GM23338 (cell line): ENCODE results near the gene SLC24A1. TPM values are rescaled to one million over a fixed set of nuclear protein-coding genes. Genes with fewer than 3 reads are reported as not detected.

Experiments used
- ATAC-seq: fragments of 200-7000 bp; cut with Tn5 transposase; 3 replicates; pipeline ENCODE4 v1.9.1; 2020
- DNase-seq: peaks from one replicate; pipeline ENCODE4 v3.0.0-alpha.2; 2015; ENCODE audit warnings: low spot score
- H2AFZ ChIP-seq: fragments of 200-600 bp; sonication (generic); 2 replicates; pipeline ENCODE4 v1.8.0; 2016; ENCODE audit warnings: antibody characterized with exemption, mild to moderate bottlenecking, moderate library complexity
- H3F3A ChIP-seq: fragments of 200-600 bp; sonication (generic); replicated peaks from 2 replicates; pipeline ENCODE4 v1.8.0; 2017; ENCODE audit warnings: antibody characterized with exemption, mixed run types, low read depth
- H3K27ac ChIP-seq: fragments of 200-600 bp; sonication (generic); 2 replicates; pipeline ENCODE4 v1.6.1; 2016; ENCODE audit warnings: low read depth
- H3K27me3 ChIP-seq: fragments of 200-600 bp; sonication (generic); 2 replicates; pipeline ENCODE4 v1.8.0; 2016; ENCODE audit warnings: mild to moderate bottlenecking, mixed run types, moderate library complexity; ENCODE audit not compliant: insufficient read depth
- H3K36me3 ChIP-seq: fragments of 200-600 bp; sonication (generic); 2 replicates; pipeline ENCODE4 v1.8.0; 2016; ENCODE audit warnings: mild to moderate bottlenecking; ENCODE audit not compliant: insufficient read depth
- H3K4me1 ChIP-seq: fragments of 200-600 bp; sonication (generic); 2 replicates; pipeline ENCODE4 v1.8.0; 2016; ENCODE audit warnings: mild to moderate bottlenecking, moderate library complexity; ENCODE audit not compliant: insufficient read depth
- H3K4me2 ChIP-seq: fragments of 200-600 bp; sonication (generic); 2 replicates; pipeline ENCODE4 v1.7.1; 2017; ENCODE audit warnings: mixed run types
- H3K4me3 ChIP-seq: fragments of 200-600 bp; sonication (generic); 2 replicates; pipeline ENCODE4 v1.6.1; 2016; ENCODE audit warnings: mixed run types
- H3K79me2 ChIP-seq: fragments of 200-600 bp; sonication (generic); replicated peaks from 2 replicates; pipeline ENCODE4 v1.8.0; 2017; ENCODE audit warnings: mild to moderate bottlenecking; ENCODE audit not compliant: insufficient read depth
- H3K9me2 ChIP-seq: fragments of 200-600 bp; sonication (generic); 2 replicates; pipeline ENCODE4 v1.8.0; 2017; ENCODE audit not compliant: insufficient read depth
- H4K20me1 ChIP-seq: fragments of 200-600 bp; sonication (generic); replicated peaks from 2 replicates; pipeline ENCODE4 v1.8.0; 2017; ENCODE audit warnings: mild to moderate bottlenecking; ENCODE audit not compliant: insufficient read depth
- H3K27ac Mint-ChIP-seq: 2 replicates; pipeline ENCODE4 v1.8.0; 2020; ENCODE audit warnings: inconsistent platforms, mild to moderate bottlenecking, moderate library complexity, mixed read lengths
- H3K27me3 Mint-ChIP-seq: 3 replicates; pipeline ENCODE4 v1.8.0; 2022; ENCODE audit warnings: low read depth, mild to moderate bottlenecking, moderate library complexity, mixed read lengths, inconsistent platforms; ENCODE audit not compliant: insufficient read depth, poor library complexity
- H3K36me3 Mint-ChIP-seq: 3 replicates; pipeline ENCODE4 v1.8.0; 2021; ENCODE audit warnings: low read depth, mild to moderate bottlenecking, inconsistent platforms, moderate library complexity, mixed read lengths
- H3K4me1 Mint-ChIP-seq: 3 replicates; pipeline ENCODE4 v1.8.0; 2020; ENCODE audit warnings: mild to moderate bottlenecking, inconsistent platforms, mixed read lengths
- H3K4me3 Mint-ChIP-seq: 3 replicates; pipeline ENCODE4 v1.8.0; 2021; ENCODE audit warnings: moderate library complexity, mild to moderate bottlenecking, inconsistent platforms, mixed read lengths
- H3K9me3 Mint-ChIP-seq: 3 replicates; pipeline ENCODE4 v1.8.0; 2020; ENCODE audit warnings: moderate library complexity, mild to moderate bottlenecking, inconsistent platforms, mixed read lengths
- EZH2phosphoT487 ChIP-seq: fragments of 200-600 bp; sonication (generic); IDR thresholded peaks from one replicate; pipeline ENCODE4 v1.8.1; 2018; ENCODE audit warnings: antibody characterized with exemption; ENCODE audit not compliant: unreplicated experiment
- JUNB ChIP-seq: IDR thresholded peaks from one replicate; pipeline ENCODE4 v1.6.1; 2016; ENCODE audit warnings: antibody characterized with exemption; ENCODE audit not compliant: unreplicated experiment
- STAT1 ChIP-seq: IDR thresholded peaks from one replicate; pipeline ENCODE4 v1.6.1; 2016; ENCODE audit warnings: antibody characterized with exemption; ENCODE audit not compliant: unreplicated experiment
- polyA plus RNA-seq: library from polyadenylated mRNA; unstranded; fragments of >200 nt; fragmentation: Nextera tagmentation; extraction: Ambion mirVana; gene quantifications from 2 replicates; pipeline ENCODE4 v1.2.1, GENCODE V29; 2016
- total RNA-seq: library from RNA; depleted of rRNA; stranded (reverse); fragments of >200 nt; shearing (Covaris generic); gene quantifications from 2 replicates; pipeline ENCODE4 v1.2.3, GENCODE V29; 2014
- TF ChIP-seq, protein P1 (sequence below), 2 experiments: fragments of 200-600 bp in 1 of 2; sonication (generic) in 1 of 2; conservative IDR thresholded peaks; 2 replicates each; pipeline versions ENCODE4 v1.5.1 to v1.6.1; 2016 to 2017; ENCODE audit warnings: antibody characterized with exemption in 2 of 2, low read depth in 2 of 2, mild to moderate bottlenecking in 2 of 2, moderate library complexity in 1 of 2
- TF ChIP-seq, protein P2 (sequence below): IDR thresholded peaks from one replicate; pipeline ENCODE4 v1.6.1; 2018; ENCODE audit warnings: antibody characterized with exemption; ENCODE audit not compliant: unreplicated experiment

Gene SLC24A1
- total and polyA plus RNA-seq, 2 experiments from 2014 or later: 1.6 to 4.5 TPM

DNA sequence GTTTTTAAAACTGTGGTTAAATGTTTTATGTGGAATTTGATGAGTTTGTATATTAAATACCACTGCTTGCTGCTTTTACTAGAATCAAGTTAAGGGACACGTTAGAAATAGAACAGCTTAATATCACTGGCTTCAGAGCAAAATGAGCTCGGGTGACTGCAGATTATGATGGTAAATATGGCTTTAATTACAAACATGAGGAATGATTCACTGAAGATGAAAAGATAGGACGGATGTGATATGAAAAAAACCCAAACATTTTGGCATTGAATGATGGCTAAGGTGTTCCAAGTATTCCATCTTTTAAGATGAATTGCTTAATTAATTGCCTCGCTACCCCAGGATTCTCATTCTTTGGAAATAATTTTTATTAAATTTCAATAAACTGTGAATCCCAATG is 33.7 kb downstream of the SLC24A1 start:
- Mint-ChIP-seq H3K9me3 (no peaks in the 10 kb centered on the region), H3K4me3 (no peak overlapping the region), H3K36me3 (no peaks in the 10 kb centered on the region), H3K27ac (no peak overlapping the region), H3K4me1 (0 out of 3 replicates have a peak, but pooled peaks cover 4% of the 10 kb centered on the region), H3K27me3 (no peaks in the 10 kb centered on the region)
- Histone ChIP-seq H2AFZ (no peak overlapping the region), H3F3A (no peaks in the 10 kb centered on the region), H3K4me3 (no peak overlapping the region), H3K36me3 (no peaks in the 10 kb centered on the region), H3K27ac (no peak overlapping the region), H3K4me2 (no peak overlapping the region), H3K9me2 (no peaks in the 10 kb centered on the region), H3K79me2 (no peaks in the 10 kb centered on the region), H3K27me3 (no peaks in the 10 kb centered on the region), H3K4me1 (no peaks in the 10 kb centered on the region), H4K20me1 (no peaks in the 10 kb centered on the region)
- no peak for DNase-seq
- TF ChIP-seq EZH2phosphoT487: no peak
- TF ChIP-seq STAT1: no peak
- ATAC-seq: no peak

DNA sequence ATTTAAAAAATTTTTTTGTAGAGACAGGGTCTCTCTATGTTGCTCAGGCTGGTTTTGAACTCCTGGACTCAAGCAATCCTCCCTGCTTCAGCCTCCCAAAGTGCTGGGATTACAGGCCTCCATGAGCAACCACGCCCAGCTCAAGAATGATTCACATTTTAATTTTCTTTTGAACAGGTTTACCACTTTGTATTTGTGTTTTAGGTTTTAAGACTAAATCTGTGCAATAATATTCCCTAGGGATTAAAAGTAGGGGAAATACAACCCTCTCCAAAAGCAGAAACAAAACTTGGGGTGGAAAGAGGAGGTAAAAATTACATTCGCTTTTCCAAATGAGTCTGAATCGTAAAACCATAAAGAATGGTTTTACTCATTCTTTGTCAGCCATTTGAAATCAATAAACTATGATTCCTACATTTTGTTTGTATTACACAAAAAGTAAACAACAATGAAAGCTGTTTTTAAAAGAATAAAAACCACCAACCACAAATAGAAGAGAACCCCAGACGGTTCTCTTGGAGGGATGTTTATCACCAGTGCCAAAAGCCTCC is 37.8 kb downstream of the SLC24A1 start:
- H3K4me2 ChIP-seq: no peak overlapping the region
- no peak overlapping the region for H2AFZ ChIP-seq
- no peaks in the 10 kb centered on the region for H3K4me1 Mint-ChIP-seq
- no peaks in the 10 kb centered on the region for H3K27me3 Mint-ChIP-seq
- DNase-seq (no peak), ATAC-seq (no peak)
- no peak overlapping the region for H3K4me3 Mint-ChIP-seq
- H3K36me3 ChIP-seq: no peaks in the 10 kb centered on the region
- no peaks in the 10 kb centered on the region; the same call in 1 of the 2 replicates for H3F3A ChIP-seq
- H3K9me3 Mint-ChIP-seq: no peaks in the 10 kb centered on the region
- no peaks in the 10 kb centered on the region for H4K20me1 ChIP-seq
- no peak overlapping the region for H3K4me3 ChIP-seq
- no peaks in the 10 kb centered on the region for H3K36me3 Mint-ChIP-seq
- TF ChIP-seq, protein P1, sequence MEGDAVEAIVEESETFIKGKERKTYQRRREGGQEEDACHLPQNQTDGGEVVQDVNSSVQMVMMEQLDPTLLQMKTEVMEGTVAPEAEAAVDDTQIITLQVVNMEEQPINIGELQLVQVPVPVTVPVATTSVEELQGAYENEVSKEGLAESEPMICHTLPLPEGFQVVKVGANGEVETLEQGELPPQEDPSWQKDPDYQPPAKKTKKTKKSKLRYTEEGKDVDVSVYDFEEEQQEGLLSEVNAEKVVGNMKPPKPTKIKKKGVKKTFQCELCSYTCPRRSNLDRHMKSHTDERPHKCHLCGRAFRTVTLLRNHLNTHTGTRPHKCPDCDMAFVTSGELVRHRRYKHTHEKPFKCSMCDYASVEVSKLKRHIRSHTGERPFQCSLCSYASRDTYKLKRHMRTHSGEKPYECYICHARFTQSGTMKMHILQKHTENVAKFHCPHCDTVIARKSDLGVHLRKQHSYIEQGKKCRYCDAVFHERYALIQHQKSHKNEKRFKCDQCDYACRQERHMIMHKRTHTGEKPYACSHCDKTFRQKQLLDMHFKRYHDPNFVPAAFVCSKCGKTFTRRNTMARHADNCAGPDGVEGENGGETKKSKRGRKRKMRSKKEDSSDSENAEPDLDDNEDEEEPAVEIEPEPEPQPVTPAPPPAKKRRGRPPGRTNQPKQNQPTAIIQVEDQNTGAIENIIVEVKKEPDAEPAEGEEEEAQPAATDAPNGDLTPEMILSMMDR (conservative IDR thresholded peaks at IDR 0.05; ENCODE audit: low read depth in 2 of 2): no peak
- TF ChIP-seq JUNB (no peak), STAT1 (no peak)
- TF ChIP-seq, protein P2, sequence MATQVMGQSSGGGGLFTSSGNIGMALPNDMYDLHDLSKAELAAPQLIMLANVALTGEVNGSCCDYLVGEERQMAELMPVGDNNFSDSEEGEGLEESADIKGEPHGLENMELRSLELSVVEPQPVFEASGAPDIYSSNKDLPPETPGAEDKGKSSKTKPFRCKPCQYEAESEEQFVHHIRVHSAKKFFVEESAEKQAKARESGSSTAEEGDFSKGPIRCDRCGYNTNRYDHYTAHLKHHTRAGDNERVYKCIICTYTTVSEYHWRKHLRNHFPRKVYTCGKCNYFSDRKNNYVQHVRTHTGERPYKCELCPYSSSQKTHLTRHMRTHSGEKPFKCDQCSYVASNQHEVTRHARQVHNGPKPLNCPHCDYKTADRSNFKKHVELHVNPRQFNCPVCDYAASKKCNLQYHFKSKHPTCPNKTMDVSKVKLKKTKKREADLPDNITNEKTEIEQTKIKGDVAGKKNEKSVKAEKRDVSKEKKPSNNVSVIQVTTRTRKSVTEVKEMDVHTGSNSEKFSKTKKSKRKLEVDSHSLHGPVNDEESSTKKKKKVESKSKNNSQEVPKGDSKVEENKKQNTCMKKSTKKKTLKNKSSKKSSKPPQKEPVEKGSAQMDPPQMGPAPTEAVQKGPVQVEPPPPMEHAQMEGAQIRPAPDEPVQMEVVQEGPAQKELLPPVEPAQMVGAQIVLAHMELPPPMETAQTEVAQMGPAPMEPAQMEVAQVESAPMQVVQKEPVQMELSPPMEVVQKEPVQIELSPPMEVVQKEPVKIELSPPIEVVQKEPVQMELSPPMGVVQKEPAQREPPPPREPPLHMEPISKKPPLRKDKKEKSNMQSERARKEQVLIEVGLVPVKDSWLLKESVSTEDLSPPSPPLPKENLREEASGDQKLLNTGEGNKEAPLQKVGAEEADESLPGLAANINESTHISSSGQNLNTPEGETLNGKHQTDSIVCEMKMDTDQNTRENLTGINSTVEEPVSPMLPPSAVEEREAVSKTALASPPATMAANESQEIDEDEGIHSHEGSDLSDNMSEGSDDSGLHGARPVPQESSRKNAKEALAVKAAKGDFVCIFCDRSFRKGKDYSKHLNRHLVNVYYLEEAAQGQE: no peak
- H3K4me1 ChIP-seq: no peaks in the 10 kb centered on the region
- no peaks in the 10 kb centered on the region for H3K9me2 ChIP-seq
- no peak overlapping the region for H3K27ac Mint-ChIP-seq
- H3K79me2 ChIP-seq: no peaks in the 10 kb centered on the region
- H3K27me3 ChIP-seq: no peaks in the 10 kb centered on the region
- H3K27ac ChIP-seq: no peak overlapping the region
